HG03045 (cell line): ENCODE data around the gene KIF1A.
"Not testable (repeated sequence)": the region's sequence is repeated elsewhere in the genome, so short reads cannot be mapped to it uniquely, and the experiment has no call there.

Source experiments
- ATAC-seq: cut with Tn5 transposase; IDR thresholded peaks from one replicate; pipeline ENCODE4 v1.9.1; 2021; ENCODE audit warnings: mild to moderate bottlenecking, moderate library complexity; ENCODE audit not compliant: unreplicated experiment

KIF1A gene

GRCh38 chr2:240691631-240692420 lies 128.2 kb downstream of the KIF1A start, which contains the start of gene AQP12A:
TSS of gene AQP12A (plus strand) at chr2:240691866. CDS start at chr2:240691914, 48 bp downstream.
- not testable (repeated sequence) for ATAC-seq

GRCh38 chr2:240691075-240691427 lies 129.0 kb downstream of the KIF1A start:
- ATAC-seq: not testable (repeated sequence)

- not testable (repeated sequence) for ATAC-seq
Observed at GRCh38 chr2:240690421-240691074, 129.5 kb downstream of the KIF1A start.

- no peak for ATAC-seq
Observed at GRCh38 chr2:240689975-240690374, 130.0 kb downstream of the KIF1A start.

GRCh38 chr2:240688553-240688919 lies 131.5 kb downstream of the KIF1A start:
- no peak for ATAC-seq

GRCh38 chr2:240687741-240688552 lies 132.1 kb downstream of the KIF1A start:
- no peak for ATAC-seq

GRCh38 chr2:240687045-240687740 lies 132.8 kb downstream of the KIF1A start:
- no peak for ATAC-seq

GRCh38 chr2:240686460-240686859 lies 133.6 kb downstream of the KIF1A start:
- no peak for ATAC-seq

- no peak for ATAC-seq
Observed at GRCh38 chr2:240685771-240686371, 134.1 kb downstream of the KIF1A start.

- ATAC-seq: not testable (repeated sequence)
Observed at GRCh38 chr2:240683980-240684728, 135.9 kb downstream of the KIF1A start.

- ATAC-seq: not testable (repeated sequence)
Observed at GRCh38 chr2:240683329-240683979, 136.6 kb downstream of the KIF1A start.

- not testable (repeated sequence) for ATAC-seq
Observed at GRCh38 chr2:240682431-240683224, 137.4 kb downstream of the KIF1A start, which contains the start of gene AQP12B. TSS of gene AQP12B (minus strand) at chr2:240682885. CDS start at chr2:240682837, 48 bp downstream.

- not testable (repeated sequence) for ATAC-seq
Observed at GRCh38 chr2:240680185-240680584, 139.8 kb downstream of the KIF1A start.

- not testable (repeated sequence) for ATAC-seq
Observed at GRCh38 chr2:240678909-240679308, 141.1 kb downstream of the KIF1A start.

- ATAC-seq: not testable (repeated sequence)
Observed at GRCh38 chr2:240678043-240678442, 142.0 kb downstream of the KIF1A start.

GRCh38 chr2:240675345-240675744 lies 144.7 kb downstream of the KIF1A start:
- not testable (repeated sequence) for ATAC-seq

GRCh38 chr2:240674461-240675184 lies 145.4 kb downstream of the KIF1A start:
- not testable (repeated sequence) for ATAC-seq
